ENCODE data around the gene TBX10. TPM values are rescaled to one million over a fixed set of nuclear protein-coding genes. Genes with fewer than 3 reads are reported as not detected.
"Not testable (repeated sequence)": the region's sequence is repeated elsewhere in the genome, so short reads cannot be mapped to it uniquely, and the experiment has no call there.

The TBX10 gene
- total RNA-seq, 1 experiment from 2014 or later: not detected

- H3K27me3 ChIP-seq (replicated peaks): peaks cover 17% of the 10 kb centered on the region
- DNase-seq (ENCODE audit: low read depth in 1 of 2, low spot score in 2 of 2): no peak
- no peaks in the 10 kb centered on the region; the same call in 1 of the 2 replicates for H3K9me3 ChIP-seq (replicated peaks)
Measured at GRCh38 chr11:67592880-67593564, 46.5 kb downstream of the TBX10 start.

DNA sequence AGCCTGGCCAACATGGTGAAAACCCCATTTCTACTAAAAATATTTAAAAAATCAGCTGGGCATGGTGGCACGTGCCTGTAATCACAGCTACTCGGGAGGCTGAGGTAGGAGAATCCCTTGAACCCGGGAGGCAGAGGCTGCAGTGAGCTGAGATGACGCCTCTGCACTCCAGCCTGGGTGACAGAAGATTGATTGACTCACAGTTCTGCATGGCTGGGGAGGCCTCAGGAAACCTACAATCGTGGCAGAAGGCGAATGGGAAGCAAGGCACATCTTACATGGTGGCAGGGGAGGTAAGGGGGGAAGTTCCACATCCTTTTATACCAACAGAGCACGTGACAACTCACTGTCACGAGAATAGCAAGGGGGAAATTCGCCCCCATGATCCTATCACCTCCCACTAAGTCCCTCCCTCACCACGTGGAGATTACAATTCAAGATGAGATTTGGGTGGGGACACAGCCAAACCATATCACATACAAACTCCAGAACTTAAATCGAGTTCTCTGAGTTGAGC, 50.6 kb downstream of the TBX10 start:
- H3K36me3 ChIP-seq: peaks cover 59% of the 10 kb centered on the region
- peaks cover 13% of the 10 kb centered on the region for H3K4me1 ChIP-seq (replicated peaks)

More at GRCh38 chr11:67592880-67593564, 46.5 kb downstream of the TBX10 start:
- H3K4me1 ChIP-seq (replicated peaks): no peaks in the 10 kb centered on the region
- no peak overlapping the region for H3K27ac ChIP-seq
- peaks cover 18% of the 10 kb centered on the region for H3K36me3 ChIP-seq
- no peak overlapping the region for H3K4me3 ChIP-seq

DNA sequence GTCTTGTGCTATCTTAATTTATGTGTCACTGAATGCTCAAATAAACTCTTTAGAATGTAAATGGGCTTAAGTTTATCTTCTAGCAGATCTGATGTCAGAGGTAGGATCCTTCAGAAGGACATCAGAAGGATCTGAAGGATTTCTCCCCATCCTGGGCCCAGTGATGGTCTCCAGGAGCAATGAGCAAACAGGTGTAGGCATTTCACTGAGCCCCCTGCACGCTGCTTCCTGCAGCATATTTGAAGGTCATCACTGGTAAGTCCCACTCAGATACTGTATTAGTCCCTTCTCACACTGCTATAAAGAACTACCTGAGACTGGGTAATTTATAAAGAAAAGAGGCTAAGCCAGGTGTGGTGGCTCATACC, 51.4 kb downstream of the TBX10 start:
- peaks cover 13% of the 10 kb centered on the region for H3K4me1 ChIP-seq (replicated peaks)
- peaks cover 59% of the 10 kb centered on the region for H3K36me3 ChIP-seq
- no peak for DNase-seq (ENCODE audit: low read depth in 1 of 2, low spot score in 2 of 2)
- no peak overlapping the region for H3K4me3 ChIP-seq
- H3K9me3 ChIP-seq (replicated peaks): no peaks in the 10 kb centered on the region
- no peaks in the 10 kb centered on the region for H3K27me3 ChIP-seq (replicated peaks)
- no peak overlapping the region for H3K27ac ChIP-seq

More for the DNA sequence above, 50.6 kb downstream of the TBX10 start:
- not testable (repeated sequence) for H3K9me3 ChIP-seq (replicated peaks); H3K27ac ChIP-seq; H3K27me3 ChIP-seq (replicated peaks); H3K4me3 ChIP-seq; DNase-seq (ENCODE audit: low read depth in 1 of 2, low spot score in 2 of 2)

DNA sequence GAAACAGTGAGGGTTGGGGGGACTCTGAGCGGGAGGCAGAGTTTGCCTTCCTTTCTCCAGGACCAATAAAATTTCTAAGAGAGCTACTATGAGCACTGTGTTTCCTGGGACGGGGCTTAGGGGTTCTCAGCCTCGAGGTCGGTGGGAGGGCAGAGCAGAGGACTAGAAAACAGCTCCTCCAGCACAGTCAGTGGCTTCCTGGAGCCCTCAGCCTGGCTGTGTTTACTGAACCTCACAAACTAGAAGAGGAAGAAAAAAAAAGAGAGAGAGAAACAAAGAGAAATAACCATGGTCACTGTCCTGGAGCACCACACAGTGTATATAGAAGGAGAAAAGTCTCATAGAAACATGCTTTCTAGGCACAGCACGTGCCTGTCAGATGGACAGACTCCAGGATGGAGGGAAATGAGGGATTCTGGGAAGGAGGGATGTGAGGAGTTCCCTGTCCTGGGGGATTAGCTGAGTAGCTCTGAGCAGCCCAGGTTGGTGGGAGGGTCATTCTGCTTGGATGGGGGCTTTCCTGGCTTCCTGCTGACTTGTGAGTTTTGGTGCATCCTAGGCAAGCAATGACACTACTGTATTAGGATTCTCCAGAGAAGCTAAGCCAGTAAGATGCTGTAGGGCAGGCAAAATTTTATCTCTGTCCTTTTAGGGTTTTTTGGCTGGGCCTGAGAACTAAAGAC, 52.9 kb downstream of the TBX10 start:
- 0 out of 2 replicates have a peak, but pooled peaks cover 4% of the 10 kb centered on the region for H3K27me3 ChIP-seq (replicated peaks)
- peaks cover 59% of the 10 kb centered on the region for H3K36me3 ChIP-seq
- H3K9me3 ChIP-seq (replicated peaks): no peaks in the 10 kb centered on the region
- peaks cover 20% of the 10 kb centered on the region for H3K4me1 ChIP-seq (replicated peaks)
- no peak overlapping the region for H3K27ac ChIP-seq
- no peak for DNase-seq (ENCODE audit: low read depth in 1 of 2, low spot score in 2 of 2)
- no peak overlapping the region for H3K4me3 ChIP-seq

DNA sequence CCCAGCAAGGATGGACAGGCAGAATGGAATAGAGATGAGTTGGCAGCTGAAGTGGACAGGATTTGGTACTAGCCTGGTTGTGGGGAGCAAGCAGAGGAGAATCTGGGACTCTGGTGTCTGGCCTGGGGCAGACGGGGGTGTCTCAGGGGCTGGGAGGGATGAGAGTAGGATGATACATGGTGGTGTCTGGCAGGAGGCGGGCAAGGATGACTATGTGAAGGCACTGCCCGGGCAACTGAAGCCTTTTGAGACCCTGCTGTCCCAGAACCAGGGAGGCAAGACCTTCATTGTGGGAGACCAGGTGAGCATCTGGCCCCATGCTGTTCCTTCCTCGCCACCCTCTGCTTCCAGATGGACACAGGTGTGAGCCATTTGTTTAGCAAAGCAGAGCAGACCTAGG, 53.7 kb downstream of the TBX10 start:
- Histone ChIP-seq H3K4me1 (replicated peaks) (peaks cover 20% of the 10 kb centered on the region), H3K27ac (no peak overlapping the region), H3K9me3 (replicated peaks) (no peaks in the 10 kb centered on the region), H3K27me3 (replicated peaks) (0 out of 2 replicates have a peak, but pooled peaks cover 4% of the 10 kb centered on the region), H3K36me3 (peaks cover 59% of the 10 kb centered on the region), H3K4me3 (no peak overlapping the region)
- DNase-seq (ENCODE audit: low read depth in 1 of 2, low spot score in 2 of 2): no peak

DNA sequence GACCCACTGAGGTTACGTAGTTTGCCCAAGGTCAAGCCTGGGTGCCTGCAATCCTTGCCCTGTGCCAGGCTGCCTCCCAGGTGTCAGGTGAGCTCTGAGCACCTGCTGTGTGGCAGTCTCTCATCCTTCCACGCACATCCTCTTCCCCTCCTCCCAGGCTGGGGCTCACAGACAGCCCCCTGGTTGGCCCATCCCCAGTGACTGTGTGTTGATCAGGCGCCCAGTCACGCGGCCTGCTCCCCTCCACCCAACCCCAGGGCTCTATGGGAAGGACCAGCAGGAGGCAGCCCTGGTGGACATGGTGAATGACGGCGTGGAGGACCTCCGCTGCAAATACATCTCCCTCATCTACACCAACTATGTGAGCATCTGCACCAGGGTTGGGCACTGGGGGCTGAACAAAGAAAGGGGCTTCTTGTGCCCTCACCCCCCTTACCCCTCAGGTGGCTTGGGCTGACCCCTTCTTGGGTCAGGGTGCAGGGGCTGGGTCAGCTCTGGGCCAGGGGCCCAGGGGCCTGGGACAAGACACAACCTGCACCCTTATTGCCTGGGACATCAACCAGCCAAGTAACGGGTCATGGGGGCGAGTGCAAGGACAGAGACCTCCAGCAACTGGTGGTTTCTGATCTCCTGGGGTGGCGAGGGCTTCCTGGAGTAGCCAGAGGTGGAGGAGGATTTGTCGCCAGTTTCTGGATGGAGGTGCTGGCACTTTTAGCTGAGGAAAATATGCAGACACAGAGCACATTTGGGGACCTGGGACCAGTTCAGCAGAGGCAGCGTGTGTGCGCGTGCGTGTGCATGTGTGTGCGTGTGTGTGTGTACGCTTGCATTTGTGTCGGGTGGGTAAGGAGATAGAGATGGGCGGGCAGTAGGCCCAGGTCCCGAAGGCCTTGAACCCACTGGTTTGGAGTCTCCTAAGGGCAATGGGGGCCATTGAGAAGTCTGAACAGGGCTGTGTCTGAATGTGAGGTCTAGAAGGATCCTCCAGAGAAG, 54.4 kb downstream of the TBX10 start:
- Histone ChIP-seq H3K9me3 (replicated peaks) (no peaks in the 10 kb centered on the region), H3K36me3 (peaks cover 59% of the 10 kb centered on the region), H3K27me3 (replicated peaks) (0 out of 2 replicates have a peak, but pooled peaks cover 4% of the 10 kb centered on the region), H3K4me3 (peak overlapping the region; percentile 69), H3K27ac (no peak overlapping the region), H3K4me1 (replicated peaks) (peaks cover 20% of the 10 kb centered on the region)
- no peak for DNase-seq (ENCODE audit: low read depth in 1 of 2, low spot score in 2 of 2)

GRCh38 chr11:67584205-67584880, 55.2 kb downstream of the TBX10 start:
- Histone ChIP-seq H3K27ac (peak overlapping the region; percentile 78), H3K9me3 (replicated peaks) (no peaks in the 10 kb centered on the region), H3K36me3 (peaks cover 54% of the 10 kb centered on the region), H3K4me1 (replicated peaks) (peaks cover 21% of the 10 kb centered on the region), H3K4me3 (peak overlapping the region; percentile 69), H3K27me3 (replicated peaks) (0 out of 2 replicates have a peak, but pooled peaks cover 4% of the 10 kb centered on the region)
- DNase-seq (ENCODE audit: low read depth in 1 of 2, low spot score in 2 of 2): peak; percentile 64 to 81

- Histone ChIP-seq H3K4me1 (replicated peaks) (peaks cover 24% of the 10 kb centered on the region), H3K4me3 (peak within 1 kb of the TSS; percentile 69), H3K27me3 (replicated peaks) (0 out of 2 replicates have a peak, but pooled peaks cover 8% of the 10 kb centered on the region), H3K36me3 (peaks cover 46% of the 10 kb centered on the region), H3K9me3 (replicated peaks) (no peaks in the 10 kb centered on the region), H3K27ac (peak within 1 kb of the TSS; percentile 78)
- peak; percentile 99 to 100 for DNase-seq (ENCODE audit: low read depth in 1 of 2, low spot score in 2 of 2)
Measured at GRCh38 chr11:67583247-67584204, 56.0 kb downstream of the TBX10 start, which contains the start of gene GSTP1. Gene GSTP1, plus strand, starts transcription at chr11:67583812. Its CDS starts 32 bp downstream, at chr11:67583844.

DNA sequence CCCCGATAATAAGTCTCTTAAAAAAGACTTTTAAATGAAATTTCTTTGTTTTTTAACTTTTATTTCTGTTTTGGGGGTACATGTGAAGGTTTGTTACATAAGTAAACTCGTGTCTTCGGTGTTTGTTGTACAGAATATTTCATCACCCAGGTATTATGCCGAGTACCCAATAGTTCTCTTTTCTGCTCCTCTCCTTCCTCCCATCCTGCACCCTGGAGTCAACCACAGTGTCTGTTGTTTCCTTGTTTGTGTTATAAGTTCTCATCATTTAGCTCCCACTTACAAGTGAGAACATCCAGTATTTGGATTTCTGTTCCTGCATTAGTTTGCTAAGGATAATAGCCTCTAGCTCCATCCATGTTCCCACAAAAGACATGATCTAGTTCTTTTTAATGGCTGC, 57.6 kb downstream of the TBX10 start:
- Histone ChIP-seq H3K27me3 (replicated peaks) (peaks cover 8% of the 10 kb centered on the region; the same call in 1 of the 2 replicates), H3K36me3 (peaks cover 31% of the 10 kb centered on the region), H3K4me1 (replicated peaks) (peaks cover 24% of the 10 kb centered on the region), H3K4me3 (no peak overlapping the region), H3K27ac (no peak overlapping the region), H3K9me3 (replicated peaks) (no peaks in the 10 kb centered on the region)
- DNase-seq (ENCODE audit: low read depth in 1 of 2, low spot score in 2 of 2): no peak

GRCh38 chr11:67581469-67581868, 58.1 kb downstream of the TBX10 start:
- Histone ChIP-seq H3K4me3 (no peak overlapping the region), H3K4me1 (replicated peaks) (peaks cover 24% of the 10 kb centered on the region), H3K9me3 (replicated peaks) (no peaks in the 10 kb centered on the region), H3K27me3 (replicated peaks) (peaks cover 8% of the 10 kb centered on the region; the same call in 1 of the 2 replicates), H3K27ac (no peak overlapping the region), H3K36me3 (peaks cover 25% of the 10 kb centered on the region)
- DNase-seq (ENCODE audit: low read depth in 1 of 2, low spot score in 2 of 2): no peak

Measured in SJSA1 (cell line).